ENCODE measurements around the gene RGS3.

- no peak for TF ChIP-seq POLR2A (IDR thresholded peaks at IDR 0.05)
- no peak for TF ChIP-seq CTCF (IDR thresholded peaks at IDR 0.05)
Observed at GRCh38 chr9:113524468-113524867, 60.9 kb downstream of the RGS3 start.
